H1 (cell line): ENCODE data around the gene SIRT7. TPM values are rescaled to one million over a fixed set of nuclear protein-coding genes. Genes with fewer than 3 reads are reported as not detected.

ENCODE experiments used
- CTCF ChIA-PET: fragments of 300-600 bp; sonication (Branson Sonifier 250); formaldehyde crosslinking; loops from one replicate; lab custom pipeline; 2021; ENCODE audit not compliant: partially characterized antibody; lab: Charles Lee
- POLR2A ChIA-PET: fragments of 300-600 bp; sonication (Branson Sonifier 250); formaldehyde crosslinking; loops from one replicate; lab custom pipeline; 2021; ENCODE audit warnings: inconsistent platforms; ENCODE audit not compliant: partially characterized antibody; lab: Charles Lee
- DNase-seq, 2 experiments: peaks; one replicate each; pipeline versions ENCODE4 v3.0.0 to v3.0.0-alpha.2; 2010 to 2022; ENCODE audit warnings: low spot score in 2 of 2, low read depth in 1 of 2, mixed read lengths in 1 of 2
- FAIRE-seq: peaks from 2 replicates; lab custom pipeline; 2011; peaks lifted over from hg19 to GRCh38; lab: Jason Lieb, UNC
- H2AFZ ChIP-seq: 2 replicates; pipeline ENCODE4 v1.8.1; 2012; ENCODE audit warnings: low read length, inconsistent platforms
- H2AK5ac ChIP-seq: 2 replicates; pipeline ENCODE4 v1.6.1; 2013; ENCODE audit warnings: low read depth, low read length
- H2BK120ac ChIP-seq: replicated peaks from 2 replicates; pipeline ENCODE3; 2013; ENCODE audit warnings: low read depth, low read length, inconsistent platforms
- H2BK12ac ChIP-seq: 2 replicates; pipeline ENCODE4 v1.6.1; 2013; ENCODE audit warnings: low read depth, low read length
- H2BK15ac ChIP-seq: 2 replicates; pipeline ENCODE4 v1.6.1; 2013; ENCODE audit warnings: low read length
- H2BK20ac ChIP-seq: 2 replicates; pipeline ENCODE4 v1.6.1; 2013; ENCODE audit warnings: low read length
- H2BK5ac ChIP-seq: 2 replicates; pipeline ENCODE4 v1.6.1; 2013; ENCODE audit warnings: low read depth, low read length
- H3K14ac ChIP-seq: 2 replicates; pipeline ENCODE4 v1.6.1; 2013; ENCODE audit warnings: inconsistent platforms; ENCODE audit not compliant: insufficient read length
- H3K18ac ChIP-seq: 2 replicates; pipeline ENCODE4 v1.6.1; 2013; ENCODE audit warnings: low read length; ENCODE audit errors: extremely low read depth
- H3K23ac ChIP-seq: 2 replicates; pipeline ENCODE4 v1.6.1; 2013; ENCODE audit warnings: inconsistent platforms; ENCODE audit not compliant: insufficient read length
- H3K23me2 ChIP-seq: 2 replicates; pipeline ENCODE4 v1.6.1; 2013; ENCODE audit warnings: low read depth, low read length
- H3K27ac ChIP-seq: 2 replicates; pipeline ENCODE4 v1.6.1; 2011; ENCODE audit warnings: low read depth, low read length, inconsistent platforms
- H3K27me3 ChIP-seq, 4 experiments: replicated peaks in 1 of 4; 1 replicate in 1 of 4; 2 replicates in 3 of 4; pipeline versions ENCODE4 v1.6.1 to v1.8.1; 2011 to 2013; ENCODE audit warnings: low read length in 3 of 4, mild to moderate bottlenecking in 3 of 4, inconsistent platforms in 2 of 4, mixed read lengths in 2 of 4, moderate library complexity in 1 of 4; ENCODE audit not compliant: control insufficient read depth in 3 of 4, insufficient read depth in 3 of 4; ENCODE audit errors: extremely low read depth in 1 of 4
- H3K36me3 ChIP-seq, 4 experiments: 2 replicates each; pipeline versions ENCODE4 v1.6.1 to v1.8.1; 2011 to 2013; ENCODE audit warnings: mild to moderate bottlenecking in 4 of 4, low read length in 3 of 4, moderate library complexity in 2 of 4, control low read depth in 1 of 4, inconsistent platforms in 1 of 4; ENCODE audit not compliant: insufficient read depth in 4 of 4, control insufficient read depth in 2 of 4
- H3K4ac ChIP-seq: replicated peaks from 2 replicates; pipeline ENCODE3; 2013; ENCODE audit warnings: low read length, low read depth, mixed read lengths, inconsistent platforms; ENCODE audit not compliant: insufficient read length
- H3K4me1 ChIP-seq, 4 experiments: replicated peaks in 1 of 4; 1 replicate in 1 of 4; 2 replicates in 3 of 4; pipeline versions ENCODE4 v1.6.1 to v1.8.1; 2011 to 2013; ENCODE audit warnings: low read length in 3 of 4, inconsistent platforms in 2 of 4, mixed read lengths in 1 of 4; ENCODE audit not compliant: insufficient read depth in 4 of 4, control insufficient read depth in 3 of 4
- H3K4me2 ChIP-seq, 2 experiments: 2 replicates each; pipeline versions ENCODE4 v1.6.1 to v1.8.1; 2011 to 2013; ENCODE audit warnings: low read depth in 2 of 2, low read length in 2 of 2, control low read depth in 1 of 2, inconsistent platforms in 1 of 2, mild to moderate bottlenecking in 1 of 2; ENCODE audit not compliant: insufficient read depth in 1 of 2
- H3K4me3 ChIP-seq, 4 experiments: fragments of 200-600, 300-600 bp in 1 of 4; sonication (generic), shearing (Covaris generic), sonication (Bioruptor Twin) in 1 of 4; 2 replicates each; pipeline versions ENCODE4 v1.5.1 to v1.8.1; 2011 to 2016; ENCODE audit warnings: low read length in 4 of 4, low read depth in 3 of 4, control low read depth in 2 of 4, inconsistent platforms in 2 of 4, mild to moderate bottlenecking in 2 of 4, mixed read lengths in 1 of 4, moderate library complexity in 1 of 4; ENCODE audit not compliant: insufficient read depth in 2 of 4; ENCODE audit errors: extremely low read depth in 1 of 4
- H3K56ac ChIP-seq: replicated peaks from 2 replicates; pipeline ENCODE3; 2013; ENCODE audit warnings: low read depth, mild to moderate bottlenecking, mixed read lengths, low read length, inconsistent platforms; ENCODE audit not compliant: insufficient read length
- H3K79me1 ChIP-seq: 2 replicates; pipeline ENCODE4 v1.6.1; 2013; ENCODE audit warnings: low read depth, low read length, control low read depth
- H3K79me2 ChIP-seq, 2 experiments: 2 replicates each; pipeline versions ENCODE4 v1.6.1 to v1.8.1; 2012 to 2013; ENCODE audit warnings: low read length in 2 of 2, mild to moderate bottlenecking in 2 of 2, inconsistent platforms in 1 of 2; ENCODE audit not compliant: insufficient read depth in 2 of 2, control insufficient read depth in 1 of 2
- H3K9ac ChIP-seq, 4 experiments: replicated peaks in 1 of 4; 1 replicate in 1 of 4; 2 replicates in 3 of 4; pipeline versions ENCODE4 v1.6.1 to v1.8.1; 2011 to 2013; ENCODE audit warnings: low read depth in 3 of 4, low read length in 3 of 4, control low read depth in 2 of 4, mild to moderate bottlenecking in 2 of 4, moderate library complexity in 2 of 4, inconsistent platforms in 1 of 4; ENCODE audit errors: extremely low read depth in 1 of 4
- H3K9me3 ChIP-seq, 2 experiments: 2 replicates each; pipeline versions ENCODE4 v1.6.1 to v1.8.1; 2012 to 2013; ENCODE audit warnings: mild to moderate bottlenecking in 2 of 2, moderate library complexity in 2 of 2, control low read depth in 1 of 2, inconsistent platforms in 1 of 2, low read depth in 1 of 2, low read length in 1 of 2, mixed read lengths in 1 of 2; ENCODE audit not compliant: insufficient read depth in 2 of 2
- H4K20me1 ChIP-seq, 2 experiments: replicated peaks in 1 of 2; 2 replicates each; pipeline versions ENCODE3 to v1.8.1; 2011 to 2013; ENCODE audit warnings: inconsistent platforms in 2 of 2, low read length in 2 of 2, mild to moderate bottlenecking in 1 of 2; ENCODE audit not compliant: insufficient read depth in 2 of 2, control insufficient read depth in 1 of 2
- H4K5ac ChIP-seq: 2 replicates; pipeline ENCODE4 v1.6.1; 2013; ENCODE audit warnings: low read length, low read depth, mixed read lengths, inconsistent platforms; ENCODE audit not compliant: insufficient read length
- H4K8ac ChIP-seq: 2 replicates; pipeline ENCODE4 v1.8.0; 2013; ENCODE audit warnings: mild to moderate bottlenecking, moderate library complexity, low read length, inconsistent platforms; ENCODE audit not compliant: insufficient read depth; ENCODE audit errors: extremely low read depth
- H4K91ac ChIP-seq: replicated peaks from 2 replicates; pipeline ENCODE3; 2013; ENCODE audit warnings: low read length, mixed read lengths, inconsistent platforms; ENCODE audit not compliant: insufficient read length
- BACH1 ChIP-seq: IDR thresholded peaks from 2 replicates; pipeline ENCODE4 v1.6.1; 2012; ENCODE audit warnings: low read length, improper control_type of control experiment
- SIX5 ChIP-seq: IDR thresholded peaks from 2 replicates; pipeline ENCODE4 v1.6.1; 2011; ENCODE audit warnings: mild to moderate bottlenecking, low read depth, low read length
- TAF7 ChIP-seq: optimal IDR thresholded peaks from 2 replicates; pipeline ENCODE3; 2011; ENCODE audit warnings: low read depth, mild to moderate bottlenecking, inconsistent platforms, low read length, moderate library complexity, borderline replicate concordance
- WGBS, 2 experiments: shearing (Covaris generic) in 1 of 2; methylation state at CpG; one replicate each; pipeline versions ENCODE4 v1.1.6 to v1.1.7; 2013 to 2015; ENCODE audit warnings: low lambda C conversion rate in 2 of 2, mixed read lengths in 2 of 2, inconsistent platforms in 1 of 2, low coverage in 1 of 2, missing lambda C conversion rate in 1 of 2; ENCODE audit not compliant: insufficient replicate concordance in 2 of 2, insufficient coverage in 1 of 2, insufficient read length in 1 of 2; ENCODE audit errors: extremely low coverage in 1 of 2, missing lambda C conversion rate in 1 of 2; 5-methylcytosine and 5-hydroxymethylcytosine counted together
- polyA plus RNA-seq, 7 experiments: library from polyadenylated mRNA; depleted of rRNA in 3 of 7; stranded (reverse) in 5 of 7; unstranded in 2 of 7; fragments of >200 nt in 5 of 7; fragments of 200-250 nt in 2 of 7; gene quantifications; 1 replicate in 5 of 7; 2 replicates in 1 of 7; 4 replicates in 1 of 7; pipeline versions ENCODE4 v1.2.1 to v1.2.3, GENCODE V29; 2011 to 2013; ENCODE audit warnings: missing spikeins in 2 of 7, mixed read lengths in 2 of 7
- total RNA-seq: library from RNA; stranded (reverse); fragmentation: NEBNext Ultra II Directional; extraction: Animal tissue kit (Norgen Biotek cat#: 25700); gene quantifications from 2 replicates; pipeline ENCODE4 v1.2.1, GENCODE V29; 2021
- TF ChIP-seq, protein P1 (sequence below), 3 experiments: IDR thresholded peaks; 1 replicate in 2 of 3; 2 replicates in 1 of 3; pipeline versions ENCODE4 v1.5.1 to v1.6.1; 2011; ENCODE audit warnings: low read length in 3 of 3, mild to moderate bottlenecking in 3 of 3, inconsistent platforms in 2 of 3, low read depth in 1 of 3, moderate library complexity in 1 of 3; ENCODE audit not compliant: insufficient read depth in 1 of 3; ENCODE audit errors: control extremely low read depth in 1 of 3

Gene SIRT7
- total and polyA plus RNA-seq, 2 of the 8 experiments (the other 6 are each of a cell fraction or from before 2014, with no cell fraction given) = 5.8 to 16.6 TPM

DNA sequence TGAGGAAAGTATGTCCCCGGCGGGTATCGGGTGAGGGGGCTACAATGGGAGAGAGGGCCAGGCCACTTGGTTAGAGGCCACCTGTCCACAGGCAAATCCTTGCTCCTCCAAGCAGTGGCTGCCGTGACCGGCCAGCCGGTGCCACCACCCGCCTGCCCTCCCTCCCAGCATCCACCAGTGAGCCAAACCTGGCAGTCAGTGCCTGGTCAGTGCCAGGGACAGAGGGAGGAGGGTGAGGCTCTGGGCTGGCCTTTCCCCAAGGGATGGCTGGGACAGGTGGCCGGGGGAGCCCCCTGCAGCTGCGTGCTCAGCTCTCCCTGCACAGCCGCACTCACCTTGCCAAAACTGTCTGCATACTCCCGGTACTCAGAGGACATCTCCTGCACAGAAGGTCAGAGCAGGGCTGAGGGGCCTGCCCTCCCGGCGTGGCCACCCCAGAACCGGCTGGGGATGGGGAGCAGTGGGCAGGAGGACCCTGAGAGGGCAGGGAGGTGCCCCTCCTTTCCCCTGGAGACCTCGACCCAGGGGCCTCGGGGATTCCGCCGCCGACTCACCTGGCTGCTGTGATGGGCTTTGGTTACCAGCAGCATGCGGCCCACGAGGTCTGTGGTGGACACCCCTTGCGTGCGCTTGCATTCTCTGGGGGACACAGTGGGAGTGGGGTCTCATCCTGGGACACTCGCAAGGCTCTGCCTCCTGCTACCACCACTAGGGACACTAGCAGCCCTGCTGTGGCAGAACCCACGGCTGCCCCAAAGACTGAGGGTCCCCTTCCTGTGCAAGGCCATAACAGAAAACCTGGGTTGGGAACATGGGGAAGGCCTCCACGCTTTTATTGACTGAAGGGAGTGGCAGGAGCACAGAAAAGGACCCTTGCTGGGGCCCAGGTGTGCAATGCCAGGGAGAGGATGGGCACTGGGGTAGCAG lies 10.5 kb downstream of the SIRT7 start:
- Histone ChIP-seq H3K23ac (no peak overlapping the region), H2BK15ac (no peak overlapping the region), H2BK5ac (no peak overlapping the region), H2BK120ac (no peak overlapping the region), H4K91ac (no peak overlapping the region), H3K18ac (no peak overlapping the region), H3K14ac (no peak overlapping the region), H4K8ac (peak overlapping the region; percentile 63), H4K5ac (no peak overlapping the region), H3K79me1 (peaks cover 2% of the 10 kb centered on the region; the same call in 1 of the 2 replicates), H3K4me1 (peaks cover 0 to 10% (median 6%) of the 10 kb centered on the region in 4 experiments; a peak in 3 of 7 replicates), H2AFZ (no peak overlapping the region), H2BK20ac (no peak overlapping the region), H3K56ac (no peak overlapping the region), H3K36me3 (no peaks in the 10 kb centered on the region; a peak in 3 of 8 replicates), H2AK5ac (no peak overlapping the region), H3K4ac (no peak overlapping the region), H3K9me3 (no peaks in the 10 kb centered on the region), H3K4me3 (no peak overlapping the region), H3K4me2 (no peak overlapping the region), H4K20me1 (peaks cover 3 to 22% of the 10 kb centered on the region in 2 experiments), H3K79me2 (no peaks in the 10 kb centered on the region), H2BK12ac (no peak overlapping the region), H3K23me2 (peaks cover 7% of the 10 kb centered on the region; the same call in 1 of the 2 replicates), H3K9ac (no peak overlapping the region), H3K27me3 (peaks cover 0 to 11% (median 5%) of the 10 kb centered on the region in 4 experiments; a peak in 4 of 7 replicates), H3K27ac (no peak overlapping the region)
- TF ChIP-seq, protein P1, sequence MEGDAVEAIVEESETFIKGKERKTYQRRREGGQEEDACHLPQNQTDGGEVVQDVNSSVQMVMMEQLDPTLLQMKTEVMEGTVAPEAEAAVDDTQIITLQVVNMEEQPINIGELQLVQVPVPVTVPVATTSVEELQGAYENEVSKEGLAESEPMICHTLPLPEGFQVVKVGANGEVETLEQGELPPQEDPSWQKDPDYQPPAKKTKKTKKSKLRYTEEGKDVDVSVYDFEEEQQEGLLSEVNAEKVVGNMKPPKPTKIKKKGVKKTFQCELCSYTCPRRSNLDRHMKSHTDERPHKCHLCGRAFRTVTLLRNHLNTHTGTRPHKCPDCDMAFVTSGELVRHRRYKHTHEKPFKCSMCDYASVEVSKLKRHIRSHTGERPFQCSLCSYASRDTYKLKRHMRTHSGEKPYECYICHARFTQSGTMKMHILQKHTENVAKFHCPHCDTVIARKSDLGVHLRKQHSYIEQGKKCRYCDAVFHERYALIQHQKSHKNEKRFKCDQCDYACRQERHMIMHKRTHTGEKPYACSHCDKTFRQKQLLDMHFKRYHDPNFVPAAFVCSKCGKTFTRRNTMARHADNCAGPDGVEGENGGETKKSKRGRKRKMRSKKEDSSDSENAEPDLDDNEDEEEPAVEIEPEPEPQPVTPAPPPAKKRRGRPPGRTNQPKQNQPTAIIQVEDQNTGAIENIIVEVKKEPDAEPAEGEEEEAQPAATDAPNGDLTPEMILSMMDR (IDR thresholded peaks at IDR 0.05; ENCODE audit: control extremely low read depth in 1 of 3, insufficient read depth in 1 of 3, low read depth in 1 of 3, low read length in 3 of 3) = peak in 1 of 3 experiments; percentile 24; a peak in 1 of 4 replicates
- no peak for TF ChIP-seq TAF7
- TF ChIP-seq BACH1 = no peak
- no peak for TF ChIP-seq SIX5
- 91% methylated on average over 22 of the region's 26 CpGs; no CpG with 5 or more reads in 1 of the 2 experiments for WGBS, 2 experiments
- DNase-seq = no peak
- ChIA-PET CTCF (interaction anchor here (1.0 to 1.7 kb wide), 5 partner anchors 16 to 114 kb away, joined by 4 to 7 read pairs (median 4); no protein-coding TSS in a partner anchor), POLR2A (interaction anchor here (1.4 to 1.7 kb wide), 3 partner anchors 14 to 19 kb away, joined by 4 to 5 read pairs (median 5); no protein-coding TSS in a partner anchor)
- FAIRE-seq = no peak
